H1 (cell line): ENCODE data around the gene VMP1. TPM values are rescaled to one million over a fixed set of nuclear protein-coding genes. Genes with fewer than 3 reads are reported as not detected.

Source experiments
- CTCF ChIA-PET: fragments of 300-600 bp; sonication (Branson Sonifier 250); formaldehyde crosslinking; loops from one replicate; lab custom pipeline; 2021; ENCODE audit not compliant: partially characterized antibody; lab: Charles Lee
- POLR2A ChIA-PET: fragments of 300-600 bp; sonication (Branson Sonifier 250); formaldehyde crosslinking; loops from one replicate; lab custom pipeline; 2021; ENCODE audit warnings: inconsistent platforms; ENCODE audit not compliant: partially characterized antibody; lab: Charles Lee
- DNase-seq, 2 experiments: peaks; one replicate each; pipeline versions ENCODE4 v3.0.0 to v3.0.0-alpha.2; 2010 to 2022; ENCODE audit warnings: low spot score in 2 of 2, low read depth in 1 of 2, mixed read lengths in 1 of 2
- FAIRE-seq: peaks from 2 replicates; lab custom pipeline; 2011; peaks lifted over from hg19 to GRCh38; lab: Jason Lieb, UNC
- H2AFZ ChIP-seq: 2 replicates; pipeline ENCODE4 v1.8.1; 2012; ENCODE audit warnings: low read length, inconsistent platforms
- H2AK5ac ChIP-seq: 2 replicates; pipeline ENCODE4 v1.6.1; 2013; ENCODE audit warnings: low read depth, low read length
- H2BK120ac ChIP-seq: replicated peaks from 2 replicates; pipeline ENCODE3; 2013; ENCODE audit warnings: low read depth, low read length, inconsistent platforms
- H2BK12ac ChIP-seq: 2 replicates; pipeline ENCODE4 v1.6.1; 2013; ENCODE audit warnings: low read depth, low read length
- H2BK15ac ChIP-seq: 2 replicates; pipeline ENCODE4 v1.6.1; 2013; ENCODE audit warnings: low read length
- H2BK20ac ChIP-seq: 2 replicates; pipeline ENCODE4 v1.6.1; 2013; ENCODE audit warnings: low read length
- H2BK5ac ChIP-seq: 2 replicates; pipeline ENCODE4 v1.6.1; 2013; ENCODE audit warnings: low read depth, low read length
- H3K14ac ChIP-seq: 2 replicates; pipeline ENCODE4 v1.6.1; 2013; ENCODE audit warnings: inconsistent platforms; ENCODE audit not compliant: insufficient read length
- H3K18ac ChIP-seq: 2 replicates; pipeline ENCODE4 v1.6.1; 2013; ENCODE audit warnings: low read length; ENCODE audit errors: extremely low read depth
- H3K23ac ChIP-seq: 2 replicates; pipeline ENCODE4 v1.6.1; 2013; ENCODE audit warnings: inconsistent platforms; ENCODE audit not compliant: insufficient read length
- H3K23me2 ChIP-seq: 2 replicates; pipeline ENCODE4 v1.6.1; 2013; ENCODE audit warnings: low read depth, low read length
- H3K27ac ChIP-seq: 2 replicates; pipeline ENCODE4 v1.6.1; 2011; ENCODE audit warnings: low read depth, low read length, inconsistent platforms
- H3K27me3 ChIP-seq, 4 experiments: replicated peaks in 1 of 4; 1 replicate in 1 of 4; 2 replicates in 3 of 4; pipeline versions ENCODE4 v1.6.1 to v1.8.1; 2011 to 2013; ENCODE audit warnings: low read length in 3 of 4, mild to moderate bottlenecking in 3 of 4, inconsistent platforms in 2 of 4, mixed read lengths in 2 of 4, moderate library complexity in 1 of 4; ENCODE audit not compliant: control insufficient read depth in 3 of 4, insufficient read depth in 3 of 4; ENCODE audit errors: extremely low read depth in 1 of 4
- H3K36me3 ChIP-seq, 4 experiments: 2 replicates each; pipeline versions ENCODE4 v1.6.1 to v1.8.1; 2011 to 2013; ENCODE audit warnings: mild to moderate bottlenecking in 4 of 4, low read length in 3 of 4, moderate library complexity in 2 of 4, control low read depth in 1 of 4, inconsistent platforms in 1 of 4; ENCODE audit not compliant: insufficient read depth in 4 of 4, control insufficient read depth in 2 of 4
- H3K4ac ChIP-seq: replicated peaks from 2 replicates; pipeline ENCODE3; 2013; ENCODE audit warnings: low read length, low read depth, mixed read lengths, inconsistent platforms; ENCODE audit not compliant: insufficient read length
- H3K4me1 ChIP-seq, 4 experiments: replicated peaks in 1 of 4; 1 replicate in 1 of 4; 2 replicates in 3 of 4; pipeline versions ENCODE4 v1.6.1 to v1.8.1; 2011 to 2013; ENCODE audit warnings: low read length in 3 of 4, inconsistent platforms in 2 of 4, mixed read lengths in 1 of 4; ENCODE audit not compliant: insufficient read depth in 4 of 4, control insufficient read depth in 3 of 4
- H3K4me2 ChIP-seq, 2 experiments: 2 replicates each; pipeline versions ENCODE4 v1.6.1 to v1.8.1; 2011 to 2013; ENCODE audit warnings: low read depth in 2 of 2, low read length in 2 of 2, control low read depth in 1 of 2, inconsistent platforms in 1 of 2, mild to moderate bottlenecking in 1 of 2; ENCODE audit not compliant: insufficient read depth in 1 of 2
- H3K4me3 ChIP-seq, 4 experiments: fragments of 200-600, 300-600 bp in 1 of 4; sonication (generic), shearing (Covaris generic), sonication (Bioruptor Twin) in 1 of 4; 2 replicates each; pipeline versions ENCODE4 v1.5.1 to v1.8.1; 2011 to 2016; ENCODE audit warnings: low read length in 4 of 4, low read depth in 3 of 4, control low read depth in 2 of 4, inconsistent platforms in 2 of 4, mild to moderate bottlenecking in 2 of 4, mixed read lengths in 1 of 4, moderate library complexity in 1 of 4; ENCODE audit not compliant: insufficient read depth in 2 of 4; ENCODE audit errors: extremely low read depth in 1 of 4
- H3K56ac ChIP-seq: replicated peaks from 2 replicates; pipeline ENCODE3; 2013; ENCODE audit warnings: low read depth, mild to moderate bottlenecking, mixed read lengths, low read length, inconsistent platforms; ENCODE audit not compliant: insufficient read length
- H3K79me1 ChIP-seq: 2 replicates; pipeline ENCODE4 v1.6.1; 2013; ENCODE audit warnings: low read depth, low read length, control low read depth
- H3K79me2 ChIP-seq, 2 experiments: 2 replicates each; pipeline versions ENCODE4 v1.6.1 to v1.8.1; 2012 to 2013; ENCODE audit warnings: low read length in 2 of 2, mild to moderate bottlenecking in 2 of 2, inconsistent platforms in 1 of 2; ENCODE audit not compliant: insufficient read depth in 2 of 2, control insufficient read depth in 1 of 2
- H3K9ac ChIP-seq, 4 experiments: replicated peaks in 1 of 4; 1 replicate in 1 of 4; 2 replicates in 3 of 4; pipeline versions ENCODE4 v1.6.1 to v1.8.1; 2011 to 2013; ENCODE audit warnings: low read depth in 3 of 4, low read length in 3 of 4, control low read depth in 2 of 4, mild to moderate bottlenecking in 2 of 4, moderate library complexity in 2 of 4, inconsistent platforms in 1 of 4; ENCODE audit errors: extremely low read depth in 1 of 4
- H3K9me3 ChIP-seq, 2 experiments: 2 replicates each; pipeline versions ENCODE4 v1.6.1 to v1.8.1; 2012 to 2013; ENCODE audit warnings: mild to moderate bottlenecking in 2 of 2, moderate library complexity in 2 of 2, control low read depth in 1 of 2, inconsistent platforms in 1 of 2, low read depth in 1 of 2, low read length in 1 of 2, mixed read lengths in 1 of 2; ENCODE audit not compliant: insufficient read depth in 2 of 2
- H4K20me1 ChIP-seq, 2 experiments: replicated peaks in 1 of 2; 2 replicates each; pipeline versions ENCODE3 to v1.8.1; 2011 to 2013; ENCODE audit warnings: inconsistent platforms in 2 of 2, low read length in 2 of 2, mild to moderate bottlenecking in 1 of 2; ENCODE audit not compliant: insufficient read depth in 2 of 2, control insufficient read depth in 1 of 2
- H4K5ac ChIP-seq: 2 replicates; pipeline ENCODE4 v1.6.1; 2013; ENCODE audit warnings: low read length, low read depth, mixed read lengths, inconsistent platforms; ENCODE audit not compliant: insufficient read length
- H4K8ac ChIP-seq: 2 replicates; pipeline ENCODE4 v1.8.0; 2013; ENCODE audit warnings: mild to moderate bottlenecking, moderate library complexity, low read length, inconsistent platforms; ENCODE audit not compliant: insufficient read depth; ENCODE audit errors: extremely low read depth
- H4K91ac ChIP-seq: replicated peaks from 2 replicates; pipeline ENCODE3; 2013; ENCODE audit warnings: low read length, mixed read lengths, inconsistent platforms; ENCODE audit not compliant: insufficient read length
- EP300 ChIP-seq, 2 experiments: IDR thresholded peaks; 1 replicate in 1 of 2; 2 replicates in 1 of 2; pipeline ENCODE4 v1.6.1; 2011 to 2012; ENCODE audit warnings: low read depth in 2 of 2, low read length in 2 of 2, mild to moderate bottlenecking in 2 of 2, borderline replicate concordance in 1 of 2, inconsistent platforms in 1 of 2, moderate library complexity in 1 of 2
- EZH2 ChIP-seq: fragments of 200-600 bp; sonication (generic); IDR thresholded peaks from 2 replicates; pipeline ENCODE4 v1.7.1; 2012; ENCODE audit warnings: low read depth, mild to moderate bottlenecking, moderate library complexity, low read length, inconsistent platforms; ENCODE audit not compliant: severe bottlenecking
- GABPA ChIP-seq: IDR thresholded peaks from 2 replicates; pipeline ENCODE4 v1.6.1; 2011; ENCODE audit warnings: mild to moderate bottlenecking, low read length, moderate library complexity, borderline replicate concordance; ENCODE audit not compliant: insufficient read depth
- HDAC6 ChIP-seq: IDR thresholded peaks from one replicate; pipeline ENCODE4 v1.7.1; 2012; ENCODE audit warnings: low read depth, mild to moderate bottlenecking, inconsistent platforms, low read length, moderate library complexity
- JUND ChIP-seq: IDR thresholded peaks from 2 replicates; pipeline ENCODE4 v1.6.1; 2011; ENCODE audit warnings: mild to moderate bottlenecking, improper control_type of control experiment, low read length
- SAP30 ChIP-seq: fragments of 300-600 bp; sonication (generic); IDR thresholded peaks from 2 replicates; pipeline ENCODE4 v1.7.1; 2012; ENCODE audit warnings: low read length, moderate library complexity, mild to moderate bottlenecking, inconsistent platforms; ENCODE audit not compliant: insufficient read depth, insufficient replicate concordance
- TAF7 ChIP-seq: optimal IDR thresholded peaks from 2 replicates; pipeline ENCODE3; 2011; ENCODE audit warnings: low read depth, mild to moderate bottlenecking, inconsistent platforms, low read length, moderate library complexity, borderline replicate concordance
- WGBS, 2 experiments: shearing (Covaris generic) in 1 of 2; methylation state at CpG; one replicate each; pipeline versions ENCODE4 v1.1.6 to v1.1.7; 2013 to 2015; ENCODE audit warnings: low lambda C conversion rate in 2 of 2, mixed read lengths in 2 of 2, inconsistent platforms in 1 of 2, low coverage in 1 of 2, missing lambda C conversion rate in 1 of 2; ENCODE audit not compliant: insufficient replicate concordance in 2 of 2, insufficient coverage in 1 of 2, insufficient read length in 1 of 2; ENCODE audit errors: extremely low coverage in 1 of 2, missing lambda C conversion rate in 1 of 2; 5-methylcytosine and 5-hydroxymethylcytosine counted together
- polyA plus RNA-seq, 7 experiments: library from polyadenylated mRNA; depleted of rRNA in 3 of 7; stranded (reverse) in 5 of 7; unstranded in 2 of 7; fragments of >200 nt in 5 of 7; fragments of 200-250 nt in 2 of 7; gene quantifications; 1 replicate in 5 of 7; 2 replicates in 1 of 7; 4 replicates in 1 of 7; pipeline versions ENCODE4 v1.2.1 to v1.2.3, GENCODE V29; 2011 to 2013; ENCODE audit warnings: missing spikeins in 2 of 7, mixed read lengths in 2 of 7
- total RNA-seq: library from RNA; stranded (reverse); fragmentation: NEBNext Ultra II Directional; extraction: Animal tissue kit (Norgen Biotek cat#: 25700); gene quantifications from 2 replicates; pipeline ENCODE4 v1.2.1, GENCODE V29; 2021

VMP1 gene
- total and polyA plus RNA-seq, 2 of the 8 experiments (the other 6 are each of a cell fraction or from before 2014, with no cell fraction given) = 45.0 to 92.7 TPM

DNA sequence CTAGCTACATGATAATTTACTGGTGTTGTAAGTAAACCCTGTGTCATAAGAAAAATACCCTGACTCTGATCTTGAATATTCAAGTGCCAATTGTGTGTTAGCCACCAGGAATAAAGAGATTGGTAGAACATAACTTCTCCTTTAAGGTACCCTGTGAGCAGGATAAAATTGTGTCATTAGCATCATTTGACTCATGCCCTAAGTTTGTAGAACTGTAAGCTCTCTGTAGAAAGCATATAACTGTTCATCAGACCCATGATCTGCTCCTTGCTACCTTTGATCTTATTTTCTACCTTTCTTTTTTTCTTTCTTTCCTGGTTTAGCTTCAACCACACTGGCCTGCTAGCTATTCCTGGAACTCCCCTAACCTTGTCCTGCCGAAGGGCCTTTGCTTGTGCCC is 36.1 kb upstream of the VMP1 start:
- no peak overlapping the region for H2BK15ac ChIP-seq
- no peaks in the 10 kb centered on the region for H3K23me2 ChIP-seq
- no peak overlapping the region for H3K14ac ChIP-seq
- H2BK120ac ChIP-seq = no peak overlapping the region
- H3K79me1 ChIP-seq = no peaks in the 10 kb centered on the region
- H2BK12ac ChIP-seq = no peak overlapping the region
- no peak overlapping the region for H3K23ac ChIP-seq
- no peak overlapping the region for H2BK5ac ChIP-seq
- no peak overlapping the region for H3K18ac ChIP-seq
- H3K4ac ChIP-seq = no peak overlapping the region
- no peak for TF ChIP-seq EZH2
- no peak for TF ChIP-seq EP300 (IDR thresholded peaks at IDR 0.05; ENCODE audit: borderline replicate concordance in 1 of 2, low read depth in 2 of 2, low read length in 2 of 2)
- no peak for TF ChIP-seq GABPA
- TF ChIP-seq JUND = no peak
- TF ChIP-seq TAF7 = no peak
- no peak for TF ChIP-seq SAP30
- no peak for TF ChIP-seq HDAC6
- H3K79me2 ChIP-seq = no peaks in the 10 kb centered on the region
- CTCF ChIA-PET = interaction anchor here (0.7 to 0.8 kb wide), 2 partner anchors 9 to 11 kb away, joined by 3 read pairs; no protein-coding TSS in a partner anchor
- H2BK20ac ChIP-seq = no peak overlapping the region
- no peak overlapping the region for H3K4me3 ChIP-seq
- no peak overlapping the region for H4K8ac ChIP-seq
- peaks cover 7 to 90% (median 49%) of the 10 kb centered on the region in 4 experiments; a peak in 7 of 8 replicates for H3K36me3 ChIP-seq
- H3K4me2 ChIP-seq = no peak overlapping the region
- no peak overlapping the region for H2AK5ac ChIP-seq
- POLR2A ChIA-PET = interaction anchor here (1.9 kb wide), 1 partner anchor 52 kb away, joined by 4 read pairs; the partner anchor contains the start of gene CLTC
- FAIRE-seq (no peak), DNase-seq (no peak)
- peaks cover 0 to 2% of the 10 kb centered on the region in 2 experiments for H4K20me1 ChIP-seq
- no peaks in the 10 kb centered on the region for H3K27me3 ChIP-seq
- H4K91ac ChIP-seq = no peak overlapping the region
- H3K4me1 ChIP-seq = no peaks in the 10 kb centered on the region
- 94% methylated on average over 1 of the region's 1 CpG; no CpG with 5 or more reads in 1 of the 2 experiments for WGBS, 2 experiments
- no peak overlapping the region for H3K9ac ChIP-seq
- no peak overlapping the region for H3K27ac ChIP-seq
- H3K9me3 ChIP-seq = no peaks in the 10 kb centered on the region
- no peak overlapping the region for H3K56ac ChIP-seq
- no peak overlapping the region for H4K5ac ChIP-seq
- H2AFZ ChIP-seq = no peak overlapping the region
